ENCODE results near the gene ETHE1.

Gene ETHE1

GRCh38 chr19:43505186-43505456 is 21.9 kb downstream of the ETHE1 start:
- no peak for DNase-seq (ENCODE audit: low spot score)
- TF ChIP-seq CTCF (IDR thresholded peaks at IDR 0.05; ENCODE audit: extremely low read depth, missing control alignments) = no peak

- no peak for TF ChIP-seq CTCF (IDR thresholded peaks at IDR 0.05; ENCODE audit: extremely low read depth, missing control alignments)
- no peak for DNase-seq (ENCODE audit: low spot score)
These were observed 22.4 kb downstream of the ETHE1 start, which contains the start of gene PHLDB3 for GRCh38 chr19:43504426-43505185. Gene PHLDB3, minus strand, starts transcription at chr19:43504746. Its CDS starts 628 bp downstream, at chr19:43504118.

GRCh38 chr19:43503501-43504425 is 23.2 kb downstream of the ETHE1 start:
- peak; percentile 100 for DNase-seq (ENCODE audit: low spot score)

GRCh38 chr19:43502419-43502976 is 24.5 kb downstream of the ETHE1 start:
- TF ChIP-seq CTCF (IDR thresholded peaks at IDR 0.05; ENCODE audit: extremely low read depth, missing control alignments) = no peak
- no peak for DNase-seq (ENCODE audit: low spot score)

More at GRCh38 chr19:43503501-43504425, 23.2 kb downstream of the ETHE1 start:
- peak; percentile 20 for TF ChIP-seq CTCF (IDR thresholded peaks at IDR 0.05; ENCODE audit: extremely low read depth, missing control alignments)

- no peak for TF ChIP-seq CTCF (IDR thresholded peaks at IDR 0.05; ENCODE audit: extremely low read depth, missing control alignments)
- no peak for DNase-seq (ENCODE audit: low spot score)
These were observed 25.2 kb downstream of the ETHE1 start for GRCh38 chr19:43501661-43502418.

- no peak for DNase-seq (ENCODE audit: low spot score)
- TF ChIP-seq CTCF (IDR thresholded peaks at IDR 0.05; ENCODE audit: extremely low read depth, missing control alignments) = no peak
These were observed 28.0 kb downstream of the ETHE1 start for GRCh38 chr19:43499042-43499441.

Data from GM20000 (cell line).